Fibroblast of the aortic adventitia (primary cell): ENCODE data around the gene NT5DC3. TPM values are rescaled to one million over a fixed set of nuclear protein-coding genes. Genes with fewer than 3 reads are reported as not detected.

ENCODE experiments used
- DNase-seq: peaks from one replicate; pipeline ENCODE4 v3.0.0-alpha.2; 2010; ENCODE audit warnings: low read depth
- H3K4me3 ChIP-seq: 2 replicates; pipeline ENCODE4 v1.5.1; 2011; ENCODE audit warnings: low read depth, mild to moderate bottlenecking, control low read depth, low read length, moderate library complexity
- CTCF ChIP-seq: IDR thresholded peaks from 2 replicates; pipeline ENCODE4 v1.5.1; 2011; ENCODE audit warnings: mild to moderate bottlenecking, low read length, control low read depth, inconsistent platforms; ENCODE audit not compliant: insufficient read depth
- total RNA-seq: library from RNA; depleted of rRNA; stranded (reverse); fragments of >200 nt; gene quantifications from 2 replicates; pipeline ENCODE4 v1.2.3, GENCODE V29; 2012; ENCODE audit warnings: low replicate concordance

Gene NT5DC3
- total RNA-seq, 1 donor, result 11.7 TPM

GRCh38 chr12:103850429-103850828 is 9.4 kb upstream of the NT5DC3 start:
- no peak for TF ChIP-seq CTCF
- no peak overlapping the region for H3K4me3 ChIP-seq
- DNase-seq, result no peak

- no peak overlapping the region for H3K4me3 ChIP-seq
- peak; percentile 96 for DNase-seq
- TF ChIP-seq CTCF, result no peak
Measured at GRCh38 chr12:103848917-103849491, 8.0 kb upstream of the NT5DC3 start.

GRCh38 chr12:103848143-103848542 is 7.1 kb upstream of the NT5DC3 start:
- H3K4me3 ChIP-seq, result no peak overlapping the region
- no peak for DNase-seq
- no peak for TF ChIP-seq CTCF

- DNase-seq, result no peak
- H3K4me3 ChIP-seq, result no peak overlapping the region
- no peak for TF ChIP-seq CTCF
Measured at GRCh38 chr12:103846415-103846814, 5.4 kb upstream of the NT5DC3 start.

GRCh38 chr12:103844305-103844704 is 3.3 kb upstream of the NT5DC3 start:
- TF ChIP-seq CTCF, result no peak
- DNase-seq, result no peak
- H3K4me3 ChIP-seq, result no peak overlapping the region

- DNase-seq, result peak; percentile 31
- TF ChIP-seq CTCF, result no peak
- H3K4me3 ChIP-seq, result peak overlapping the region; percentile 66
Measured at GRCh38 chr12:103841690-103842584, 903 bp upstream of the NT5DC3 start.
